ENCODE results near the gene PCDHGA3. TPM values are rescaled to one million over a fixed set of nuclear protein-coding genes. Genes with fewer than 3 reads are reported as not detected.

PCDHGA3 gene
- total RNA-seq, 2 experiments from 2014 or later: 0.25 to 0.36 TPM

GRCh38 chr5:141349917-141350619 lies 6.4 kb downstream of the PCDHGA3 start, which contains the start of gene PCDHGB1:
Gene PCDHGB1, plus strand, starts transcription at chr5:141350099. Its CDS starts 162 bp downstream, at chr5:141350261.
- intact Hi-C loops (cut with micrococcal nuclease; ENCODE audit: unreplicated experiment): loop anchor here (10.0 kb wide), 1 partner anchor 155 kb away; the partner anchor contains the start of genes PCDHB10 and PCDHB11
- POLR2A ChIA-PET: interaction anchor here (0.8 to 1.2 kb wide), 5 partner anchors 20 to 63 kb away, joined by 3 read pairs; partner anchors contain the start of genes PCDHGA1 and PCDHGA10
- H3K9me2 ChIP-seq (ENCODE audit: insufficient read depth, low read length): no peaks in the 10 kb centered on the region
- no peaks in the 10 kb centered on the region for H3K36me3 ChIP-seq (ENCODE audit: insufficient read depth, low read length)
- CTCF ChIA-PET (ENCODE audit: unreplicated experiment): interaction anchor here (1.2 kb wide), 1 partner anchor 33 kb away, joined by 5 read pairs; no protein-coding TSS in a partner anchor
- H3K9me3 ChIP-seq (ENCODE audit: low read length): no peaks in the 10 kb centered on the region
- peak within 1 kb of the TSS; percentile 54 for H3K4me3 ChIP-seq (ENCODE audit: low read depth, low read length, poor library complexity, severe bottlenecking)
- H3K4me2 ChIP-seq (ENCODE audit: low read length): peak within 1 kb of the TSS; percentile 60
- peak within 1 kb of the TSS; percentile 80 for H2AFZ ChIP-seq (ENCODE audit: low read length)
- H3K79me2 ChIP-seq (ENCODE audit: insufficient read depth, low read depth, low read length): no peaks in the 10 kb centered on the region
- peaks cover 7% of the 10 kb centered on the region for H3K4me1 ChIP-seq (ENCODE audit: insufficient read depth, low read length, poor library complexity, severe bottlenecking)
- H3K27ac ChIP-seq (ENCODE audit: low read depth, low read length, poor library complexity, severe bottlenecking): no peak within 1 kb of the TSS
- TSS peak; percentile 66 for BruUV-seq (replicated peaks)
- TF ChIP-seq CTCF (conservative IDR thresholded peaks at IDR 0.05; ENCODE audit: low read length) (peak; percentile 88), EZH2phosphoT487 (IDR thresholded peaks at IDR 0.05; ENCODE audit: borderline replicate concordance, low read depth, low read length) (no peak)
- peak; percentile 79 for DNase-seq (ENCODE audit: low spot score)
- no peaks in the 10 kb centered on the region for H4K20me1 ChIP-seq (ENCODE audit: insufficient read depth, low read length)

GRCh38 chr5:141351591-141351990 lies 8.0 kb downstream of the PCDHGA3 start:
- peaks cover 7% of the 10 kb centered on the region for H3K4me1 ChIP-seq (ENCODE audit: insufficient read depth, low read length, poor library complexity, severe bottlenecking)
- H3K27ac ChIP-seq (ENCODE audit: low read depth, low read length, poor library complexity, severe bottlenecking): no peak overlapping the region
- H3K36me3 ChIP-seq (ENCODE audit: insufficient read depth, low read length): no peaks in the 10 kb centered on the region
- CTCF ChIA-PET (ENCODE audit: unreplicated experiment): no interaction called here
- TF ChIP-seq CTCF (conservative IDR thresholded peaks at IDR 0.05; ENCODE audit: low read length) (no peak), EZH2phosphoT487 (IDR thresholded peaks at IDR 0.05; ENCODE audit: borderline replicate concordance, low read depth, low read length) (no peak)
- no peak for DNase-seq (ENCODE audit: low spot score)
- no peaks in the 10 kb centered on the region for H3K9me2 ChIP-seq (ENCODE audit: insufficient read depth, low read length)
- no TSS peak for BruUV-seq (replicated peaks)
- H3K79me2 ChIP-seq (ENCODE audit: insufficient read depth, low read depth, low read length): no peaks in the 10 kb centered on the region
- H3K4me3 ChIP-seq (ENCODE audit: low read depth, low read length, poor library complexity, severe bottlenecking): no peak overlapping the region
- H2AFZ ChIP-seq (ENCODE audit: low read length): no peak overlapping the region
- no peaks in the 10 kb centered on the region for H3K9me3 ChIP-seq (ENCODE audit: low read length)
- POLR2A ChIA-PET: no interaction called here
- intact Hi-C loops (cut with micrococcal nuclease; ENCODE audit: unreplicated experiment): loop anchor here (10.0 kb wide), 1 partner anchor 157 kb away; the partner anchor contains the start of genes PCDHB10 and PCDHB11
- no peak overlapping the region for H3K4me2 ChIP-seq (ENCODE audit: low read length)
- no peaks in the 10 kb centered on the region for H4K20me1 ChIP-seq (ENCODE audit: insufficient read depth, low read length)
